Astrocyte of the hippocampus (primary cell): ENCODE measurements around the gene POT1.
"Not testable (repeated sequence)": the region's sequence is repeated elsewhere in the genome, so short reads cannot be mapped to it uniquely, and the experiment has no call there.

Experiments used
- DNase-seq: peaks from one replicate; pipeline ENCODE4 v3.0.0; 2011; ENCODE audit warnings: low read depth, low spot score

POT1 gene, protein sequence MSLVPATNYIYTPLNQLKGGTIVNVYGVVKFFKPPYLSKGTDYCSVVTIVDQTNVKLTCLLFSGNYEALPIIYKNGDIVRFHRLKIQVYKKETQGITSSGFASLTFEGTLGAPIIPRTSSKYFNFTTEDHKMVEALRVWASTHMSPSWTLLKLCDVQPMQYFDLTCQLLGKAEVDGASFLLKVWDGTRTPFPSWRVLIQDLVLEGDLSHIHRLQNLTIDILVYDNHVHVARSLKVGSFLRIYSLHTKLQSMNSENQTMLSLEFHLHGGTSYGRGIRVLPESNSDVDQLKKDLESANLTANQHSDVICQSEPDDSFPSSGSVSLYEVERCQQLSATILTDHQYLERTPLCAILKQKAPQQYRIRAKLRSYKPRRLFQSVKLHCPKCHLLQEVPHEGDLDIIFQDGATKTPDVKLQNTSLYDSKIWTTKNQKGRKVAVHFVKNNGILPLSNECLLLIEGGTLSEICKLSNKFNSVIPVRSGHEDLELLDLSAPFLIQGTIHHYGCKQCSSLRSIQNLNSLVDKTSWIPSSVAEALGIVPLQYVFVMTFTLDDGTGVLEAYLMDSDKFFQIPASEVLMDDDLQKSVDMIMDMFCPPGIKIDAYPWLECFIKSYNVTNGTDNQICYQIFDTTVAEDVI

DNA sequence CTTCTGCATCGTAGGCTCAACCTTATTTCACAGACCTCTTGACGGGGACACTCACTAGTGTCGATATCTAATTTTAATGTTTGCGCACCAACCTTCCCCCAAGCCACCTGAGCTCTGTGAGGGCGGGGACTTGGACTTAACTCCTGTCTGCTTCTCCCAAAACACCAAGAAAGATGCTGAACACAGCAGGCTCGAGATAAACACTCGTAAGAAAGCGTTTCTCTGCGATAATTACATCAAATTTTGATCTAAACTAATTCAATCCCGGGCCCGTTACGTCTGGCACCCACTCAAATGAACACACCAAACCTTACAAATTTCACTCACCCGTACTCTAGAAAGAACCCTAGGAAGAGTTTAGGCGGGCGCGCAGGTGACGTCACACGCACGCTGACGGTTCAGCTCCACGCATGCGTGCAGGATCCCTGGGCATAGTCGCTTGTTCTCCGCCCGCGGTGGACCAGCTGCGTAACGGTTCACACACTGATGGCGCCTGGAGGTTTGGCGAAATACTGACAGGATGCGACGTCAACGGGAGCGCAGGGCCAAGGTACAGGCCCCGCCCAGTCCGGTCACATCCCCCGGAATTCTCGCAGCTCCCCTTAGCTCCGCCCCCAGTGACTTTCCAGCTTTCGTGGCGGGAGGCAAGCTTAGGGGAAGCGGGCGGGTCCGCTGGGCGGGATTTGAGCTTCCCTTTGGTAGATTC lies at the start of gene POT1:
Gene POT1 (minus strand): TSS at position 359 of the 706 bp plus-strand sequence. CDS start 32,652 bp downstream, outside the sequence.
- peak; percentile 100 for DNase-seq

DNA sequence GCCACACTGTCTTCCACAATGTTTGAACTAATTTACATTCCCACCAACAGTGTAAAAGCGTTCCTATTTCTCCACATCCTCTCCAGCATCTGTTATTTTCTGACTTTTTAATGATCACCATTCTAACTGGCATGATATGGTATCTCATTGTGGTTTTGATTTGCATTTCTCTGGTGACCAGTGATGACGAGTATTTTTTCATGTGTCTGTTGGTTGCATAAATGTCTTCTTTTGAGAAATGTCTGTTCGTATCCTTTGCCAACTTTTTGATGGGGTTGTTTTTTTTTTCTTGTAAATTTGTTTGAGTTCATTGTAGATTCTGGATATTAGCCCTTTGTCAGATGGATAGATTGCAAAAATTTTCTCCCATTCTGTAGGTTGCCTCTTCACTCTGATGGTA lies 45.5 kb upstream of the POT1 start:
- DNase-seq: not testable (repeated sequence)

DNA sequence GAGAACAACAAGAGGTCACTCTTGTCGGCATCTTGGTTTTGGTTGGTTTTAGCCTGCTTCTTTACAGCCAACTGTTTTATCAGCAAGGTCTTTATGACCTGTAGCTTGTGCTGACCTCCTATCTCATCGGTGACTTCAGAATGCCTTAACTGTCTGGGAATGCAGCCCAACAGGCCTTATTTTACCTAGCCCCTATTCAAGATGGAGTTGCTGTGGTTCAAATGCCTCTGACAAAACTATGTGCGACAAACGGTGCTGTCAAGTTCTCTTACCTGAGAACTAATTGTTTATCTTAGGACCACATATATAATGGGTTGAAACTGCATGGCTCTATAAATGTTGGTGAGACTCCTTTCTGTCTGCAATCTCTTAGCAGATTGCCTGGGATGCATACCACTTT lies 35.9 kb upstream of the POT1 start:
- no peak for DNase-seq

DNA sequence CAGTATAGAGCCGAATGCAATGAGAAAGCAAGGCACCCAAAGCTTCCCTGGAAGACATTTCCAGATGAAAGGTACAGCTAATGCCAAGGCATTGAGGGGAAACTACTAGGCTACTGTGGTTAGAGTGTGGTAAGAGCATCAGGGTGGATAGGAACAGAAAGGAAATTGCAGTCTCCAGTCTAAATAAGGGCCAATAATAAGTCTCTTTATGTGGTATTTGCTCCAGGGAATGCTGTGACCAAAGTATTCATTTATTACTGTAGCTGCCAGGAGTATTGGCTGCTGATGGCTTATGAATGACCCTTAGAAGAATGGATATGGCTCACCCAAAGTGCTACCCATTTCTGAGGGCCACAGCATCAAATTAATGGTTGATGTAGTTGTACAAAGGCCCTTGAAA lies 30.1 kb upstream of the POT1 start:
- DNase-seq: peak; percentile 61

DNA sequence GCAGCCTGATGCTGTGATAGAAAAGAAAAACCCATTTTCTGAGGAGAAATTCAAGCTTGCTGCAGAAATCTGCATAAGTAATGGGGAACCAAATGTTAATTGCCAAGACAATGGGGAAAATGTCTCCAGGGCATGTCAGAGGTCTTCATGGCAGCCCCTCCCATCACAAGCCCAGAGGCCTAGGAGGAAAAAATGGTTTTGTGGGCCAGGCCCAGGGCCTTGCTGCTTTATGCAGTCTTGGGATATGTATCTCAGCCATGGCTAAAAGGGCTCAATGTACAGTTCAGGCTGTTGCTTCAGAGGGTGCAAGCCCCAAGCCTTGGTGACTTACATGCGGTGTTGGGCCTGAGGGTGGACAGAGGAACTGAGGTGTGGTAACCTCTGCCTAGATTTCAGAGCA lies 28.3 kb upstream of the POT1 start:
- not testable (repeated sequence) for DNase-seq

DNA sequence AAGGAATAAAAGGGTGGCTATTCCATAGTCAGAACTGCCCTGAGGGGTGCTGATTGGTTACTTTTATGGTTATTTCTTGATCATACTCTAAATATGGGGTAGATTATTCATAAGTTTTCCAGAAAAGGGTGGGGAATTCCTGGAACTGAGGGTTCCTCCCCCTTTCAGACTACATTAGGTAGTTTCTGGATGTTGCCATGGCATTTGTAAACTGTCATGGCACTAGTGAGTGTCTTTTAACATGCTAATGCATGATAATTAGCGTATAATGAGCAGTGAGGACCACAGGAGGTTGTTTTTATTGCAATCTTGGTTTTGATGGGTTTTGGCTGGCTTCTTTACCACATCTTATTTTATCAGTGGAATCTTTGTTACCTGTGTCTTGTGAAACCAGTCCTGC lies 26.5 kb upstream of the POT1 start:
- no peak for DNase-seq

DNA sequence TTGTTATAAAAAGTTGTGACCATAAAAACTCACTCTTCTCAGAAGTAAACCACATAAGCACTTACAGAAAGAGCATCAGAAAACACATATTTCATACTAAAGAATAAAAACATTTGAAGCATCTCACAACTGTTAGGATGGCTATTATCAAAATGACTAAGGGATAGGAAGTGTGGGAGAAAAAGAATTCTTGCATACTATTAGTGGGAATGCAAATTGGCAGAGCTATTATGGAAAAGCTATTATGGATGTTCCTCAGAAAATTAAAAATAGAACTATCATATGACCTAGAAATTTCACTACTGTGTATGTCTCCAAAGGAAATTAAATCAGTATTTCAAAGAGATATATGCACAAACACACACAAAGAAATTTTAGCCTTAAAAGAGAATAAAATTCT lies 25.2 kb upstream of the POT1 start:
- peak; percentile 34 for DNase-seq

DNA sequence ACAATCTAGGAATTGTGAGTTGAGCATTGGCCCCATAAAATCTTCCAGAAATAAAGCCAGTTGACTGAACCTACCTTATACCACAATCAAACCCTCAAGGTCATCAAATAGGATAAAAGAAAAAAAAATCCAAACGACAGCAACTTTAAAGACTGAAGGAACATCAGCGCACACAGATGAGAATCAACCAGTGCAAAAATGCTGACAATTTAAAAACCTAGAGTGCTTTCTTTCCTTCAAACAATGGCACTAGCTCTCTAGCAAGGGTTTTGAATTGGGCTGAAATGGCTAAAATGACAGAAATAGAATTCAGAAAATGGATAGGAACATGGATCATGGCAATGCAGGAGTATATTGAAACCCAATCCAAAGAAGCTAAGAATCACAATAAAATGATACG lies 16.1 kb upstream of the POT1 start:
- DNase-seq: no peak

DNA sequence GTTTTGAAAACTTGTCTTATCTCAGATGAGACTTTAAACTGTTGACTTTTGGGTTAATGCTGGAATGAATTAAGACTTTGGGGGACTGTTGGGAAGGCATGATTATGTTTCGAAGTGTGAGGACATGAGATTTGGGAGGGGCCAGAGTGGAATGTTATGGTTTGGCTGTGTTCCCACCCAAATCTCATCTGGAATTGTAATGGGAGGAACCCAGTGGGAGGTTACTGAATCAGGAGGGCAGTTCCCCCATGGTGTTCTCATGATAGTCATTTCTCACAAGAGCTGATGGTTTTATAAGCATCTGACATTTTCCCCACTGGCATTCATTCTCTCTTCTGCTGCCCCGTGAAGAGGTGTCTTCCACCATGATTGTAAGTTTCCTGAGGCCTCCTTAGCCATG lies 13.8 kb upstream of the POT1 start:
- DNase-seq: peak; percentile 35

DNA sequence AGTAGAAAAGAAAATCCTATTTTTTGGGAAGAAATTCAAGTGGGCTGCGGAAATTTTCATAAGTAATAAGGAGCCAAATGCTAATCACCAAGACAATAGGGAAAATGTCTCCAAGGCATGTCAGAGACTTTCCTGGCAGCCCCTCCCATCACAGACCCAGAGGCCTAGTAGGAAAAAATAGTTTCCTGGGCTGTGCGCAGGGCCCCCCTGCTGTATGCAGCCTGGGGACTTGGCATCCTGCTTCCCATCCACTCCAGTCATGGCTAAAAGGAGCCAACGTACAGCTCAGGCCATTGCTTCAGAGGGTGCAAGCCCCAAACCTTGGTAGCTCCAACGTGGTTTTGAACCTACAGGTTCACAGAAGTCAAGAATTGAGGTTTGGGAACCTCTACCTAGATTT lies 12.8 kb upstream of the POT1 start:
- DNase-seq: no peak

DNA sequence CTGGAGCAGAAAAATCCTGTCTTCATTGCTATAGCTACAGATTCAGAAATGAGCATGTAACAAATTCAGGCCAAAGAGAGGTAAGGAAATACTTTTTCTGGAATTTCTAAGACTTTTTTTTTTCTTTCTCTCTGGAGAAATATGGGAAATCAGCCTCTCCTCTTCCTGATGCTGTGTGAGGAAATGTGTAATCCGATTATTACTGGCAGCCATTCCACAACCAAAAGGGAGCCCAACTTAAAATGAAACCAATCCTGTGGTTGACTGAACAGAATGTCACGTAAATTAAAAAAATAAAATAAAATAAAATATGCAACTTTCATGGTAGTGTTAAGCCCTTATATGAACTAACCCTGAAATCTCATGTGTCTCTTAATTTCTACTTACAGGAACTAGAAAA lies 10.7 kb upstream of the POT1 start:
- DNase-seq: no peak

DNA sequence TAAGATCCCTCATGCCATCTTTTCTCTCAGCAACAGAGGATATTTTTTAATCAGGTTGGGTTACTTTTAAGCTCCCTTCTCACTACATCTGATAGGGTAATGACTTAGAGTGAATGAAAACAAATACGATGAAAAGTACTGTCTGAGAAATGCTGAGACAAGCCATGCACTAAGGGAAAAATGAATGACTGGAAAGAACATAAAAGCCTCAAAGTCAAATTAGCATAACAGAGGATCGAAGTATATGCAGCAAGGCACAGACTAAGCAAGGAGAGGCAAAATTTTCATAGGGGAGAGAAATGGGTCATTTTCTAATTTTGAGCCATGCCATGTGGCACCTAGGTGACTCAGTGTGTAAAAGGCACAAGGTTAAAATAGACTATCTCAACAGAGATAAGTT lies 8.5 kb upstream of the POT1 start:
- no peak for DNase-seq

DNA sequence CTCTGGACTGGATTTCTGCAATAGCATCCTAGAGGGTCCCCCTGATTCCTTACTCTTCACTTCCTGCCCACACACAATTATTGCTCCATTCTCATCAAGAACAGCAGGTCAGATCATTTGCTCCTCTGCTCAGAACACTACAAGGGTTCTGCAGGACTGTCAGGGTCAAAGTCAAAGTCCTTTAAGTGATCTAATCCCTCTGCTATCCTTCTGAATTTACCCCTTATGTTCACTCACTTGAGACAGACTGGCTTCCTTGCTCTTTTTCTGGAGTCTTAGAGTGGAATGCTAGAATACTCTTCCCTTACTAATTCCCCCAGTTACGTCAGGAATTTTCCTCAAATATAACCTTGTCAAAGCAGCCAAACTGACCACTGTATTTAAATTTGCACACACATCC lies 7.5 kb upstream of the POT1 start:
- DNase-seq: no peak

DNA sequence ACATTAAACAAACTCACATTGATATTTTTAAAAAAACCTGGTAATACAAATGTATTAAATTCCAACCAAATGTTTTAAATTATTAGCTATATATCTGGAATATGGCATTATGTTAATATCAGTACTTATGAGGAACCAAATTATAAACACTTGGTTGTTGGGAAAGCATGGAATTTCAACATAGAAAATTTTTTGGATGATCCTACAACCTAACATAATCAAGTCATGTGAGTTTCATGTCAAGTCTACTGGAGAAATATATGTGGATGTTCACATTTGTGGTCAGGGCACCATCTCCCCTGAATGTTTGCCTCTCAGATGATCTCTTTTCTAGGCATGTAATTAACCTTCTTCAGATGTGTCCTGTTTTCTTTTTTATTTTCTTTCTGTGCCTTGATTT lies 5.2 kb upstream of the POT1 start:
- DNase-seq: no peak

DNA sequence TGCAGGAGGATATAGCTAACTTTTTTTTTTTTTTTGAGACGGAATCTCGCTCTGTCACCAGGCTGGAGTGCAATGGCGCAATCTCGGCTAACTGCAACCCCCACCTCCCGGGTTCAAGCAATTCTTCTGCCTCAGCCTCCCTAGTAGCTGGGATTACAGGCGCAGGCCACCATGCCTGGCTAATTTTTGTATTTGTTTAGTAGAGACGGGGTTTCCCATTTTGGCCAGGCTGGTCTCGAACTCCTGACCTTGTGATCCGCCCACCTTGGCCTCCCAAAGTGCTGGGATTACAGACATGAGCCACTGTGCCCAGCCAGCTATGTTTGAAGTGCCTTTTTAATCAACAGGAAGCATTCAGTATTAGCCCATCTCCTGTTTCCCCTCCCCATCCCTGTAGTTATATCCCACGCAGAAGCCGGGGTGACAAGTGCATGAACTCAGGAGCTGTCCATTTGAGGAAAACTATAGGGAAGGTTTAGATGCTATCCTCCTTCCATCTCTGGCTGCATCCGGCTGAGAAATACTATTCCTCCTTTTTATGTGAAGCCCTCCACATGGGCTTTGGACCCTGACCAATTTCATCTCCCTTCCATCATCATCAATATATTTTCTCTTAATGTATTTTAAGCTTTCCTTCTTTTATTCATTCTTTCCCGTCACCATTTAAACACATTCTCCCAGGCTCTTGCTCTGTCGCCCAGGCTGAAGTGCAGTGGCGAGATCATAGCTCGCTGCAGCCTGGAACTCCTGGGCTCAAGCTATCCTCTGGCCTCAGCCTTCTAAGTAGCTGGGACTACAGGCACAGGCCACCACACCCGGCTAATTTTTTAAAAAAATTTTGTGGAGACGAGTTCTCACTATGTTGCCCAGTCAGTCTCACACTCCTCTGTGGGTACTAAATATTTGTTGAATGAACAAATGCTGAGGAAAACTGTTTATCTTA lies 1.3 kb upstream of the POT1 start:
- DNase-seq: no peak

DNA sequence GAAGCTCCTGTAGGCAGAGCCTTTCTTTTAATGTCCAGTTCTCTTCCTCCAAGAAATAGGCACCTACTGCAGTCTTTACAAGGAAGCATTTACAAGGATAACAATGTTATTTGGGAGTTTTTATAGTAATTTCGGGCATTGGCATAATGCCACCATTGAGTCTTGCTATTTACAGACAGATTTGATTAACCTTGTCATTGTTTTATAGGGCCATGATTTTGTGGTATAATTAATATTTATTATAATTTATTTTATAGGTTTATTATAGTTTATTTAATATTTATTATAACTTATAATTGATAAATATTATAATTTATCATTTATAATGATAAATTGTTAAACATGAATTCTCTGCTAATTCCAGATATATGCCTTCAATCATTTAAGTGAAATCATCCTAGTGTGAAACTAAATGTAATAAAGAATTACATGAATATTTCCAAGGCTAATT lies 573 bp upstream of the POT1 start:
- no peak for DNase-seq

DNA sequence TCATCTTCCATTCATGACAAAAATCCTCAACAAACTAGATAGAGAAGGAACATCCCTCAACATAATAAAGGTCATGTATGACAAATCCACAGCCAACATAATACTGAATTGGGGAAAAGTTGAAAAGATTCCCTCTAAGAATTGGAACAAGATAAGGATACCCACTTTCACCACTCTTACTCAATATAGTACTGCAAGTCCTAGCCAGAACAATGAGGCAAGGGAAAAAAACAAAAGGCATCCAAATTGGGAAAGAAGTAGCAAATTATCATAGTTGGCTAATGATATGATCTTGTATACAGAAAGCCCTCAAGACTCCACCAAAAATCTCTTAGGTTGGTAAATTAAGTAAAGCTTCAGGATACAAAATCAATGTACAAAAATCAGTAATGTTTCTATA lies 4.7 kb downstream of the POT1 start:
- DNase-seq: no peak

DNA sequence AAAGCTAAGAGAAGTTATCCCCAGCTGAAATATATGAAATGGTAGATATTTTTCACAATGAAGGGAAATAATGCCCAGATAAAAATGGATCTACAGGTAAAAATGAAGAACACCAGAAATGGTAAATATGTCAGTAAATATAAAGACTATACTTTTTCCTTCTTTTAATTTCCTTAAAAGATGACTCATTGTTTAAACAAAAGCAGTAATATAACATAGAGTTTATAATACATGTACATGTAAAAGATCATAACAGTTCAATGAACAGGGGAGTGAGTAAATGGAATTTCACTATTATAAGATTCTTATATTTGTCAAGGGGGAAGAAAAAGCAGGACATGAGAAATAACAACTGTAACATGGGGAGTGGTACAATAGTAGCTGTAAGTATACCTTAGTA lies 7.4 kb downstream of the POT1 start:
- no peak for DNase-seq

DNA sequence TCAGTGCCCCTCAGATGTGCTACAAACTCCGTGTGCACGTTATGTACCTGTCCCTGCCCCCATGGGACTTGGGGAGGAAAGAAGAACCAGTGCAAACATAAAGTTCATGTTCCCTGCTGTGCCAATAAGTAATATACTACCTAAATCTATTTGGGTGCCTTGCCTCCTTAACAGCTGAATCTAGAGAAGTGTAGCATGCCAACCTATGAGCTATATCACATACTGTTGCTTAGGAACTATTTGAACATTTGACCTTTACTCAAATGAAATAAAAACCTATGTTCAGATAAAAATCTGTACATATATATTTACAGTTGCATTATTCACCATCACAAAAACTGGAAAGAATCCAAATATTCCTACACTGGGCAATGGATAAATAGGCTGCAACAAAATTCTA lies 9.8 kb downstream of the POT1 start:
- no peak for DNase-seq

DNA sequence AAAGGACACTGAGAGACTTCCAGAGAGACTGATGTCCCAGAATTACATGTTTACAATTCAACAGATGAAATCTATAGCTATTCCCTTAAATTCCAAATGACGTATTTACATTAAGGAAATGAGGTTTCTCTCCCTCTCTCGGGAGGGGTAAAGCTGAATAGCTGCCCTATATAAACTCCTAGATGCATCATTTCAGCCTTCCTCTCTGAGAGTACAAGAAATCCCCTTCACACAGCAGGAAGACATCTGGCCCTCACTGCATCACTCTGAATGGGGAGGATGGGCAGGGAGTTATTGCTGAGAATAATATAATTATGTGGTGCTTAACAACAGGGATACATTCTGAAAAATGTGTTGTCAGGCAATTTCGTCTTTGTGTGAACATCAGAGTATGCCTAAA lies 11.0 kb downstream of the POT1 start:
- no peak for DNase-seq

DNA sequence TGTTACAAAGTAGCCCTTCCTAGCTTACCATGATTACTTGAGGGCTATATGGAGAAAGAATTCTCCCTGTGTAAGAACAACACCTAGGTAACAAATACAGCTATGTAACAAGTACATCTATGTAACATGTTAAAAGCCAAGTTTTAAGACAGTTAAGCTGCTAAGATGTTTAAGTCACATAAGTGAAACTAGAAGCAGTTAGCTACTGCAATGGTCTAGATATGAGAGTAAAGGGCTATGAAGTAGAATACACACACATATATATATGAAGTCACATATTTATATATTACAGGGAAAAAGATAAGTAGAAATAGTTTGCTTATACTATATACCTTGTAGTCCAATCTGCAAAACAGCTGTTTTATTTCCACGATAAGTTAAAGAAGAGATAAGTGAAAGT lies 14.4 kb downstream of the POT1 start:
- DNase-seq: no peak

DNA sequence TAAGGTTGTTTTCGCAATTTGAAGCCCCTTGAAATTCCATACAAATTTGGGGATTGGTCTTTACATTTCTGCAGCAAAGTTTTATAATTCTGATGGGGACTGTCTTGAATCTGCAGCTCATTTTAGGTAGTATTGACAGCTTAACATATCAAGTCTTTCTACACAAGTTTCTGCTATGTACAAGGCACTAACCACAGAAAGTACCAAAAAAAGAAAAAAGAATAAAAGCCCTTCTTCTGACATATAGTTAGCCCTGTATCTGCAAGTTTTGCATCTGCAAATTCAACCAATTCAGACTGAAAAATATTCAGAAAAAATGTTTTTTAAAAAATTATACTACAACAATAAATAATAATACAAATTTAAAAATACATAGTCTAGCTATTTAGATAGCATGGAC lies 15.3 kb downstream of the POT1 start:
- no peak for DNase-seq
